ENCODE results near the gene REC8. TPM values are rescaled to one million over a fixed set of nuclear protein-coding genes. Genes with fewer than 3 reads are reported as not detected.
A peak's percentile ranks its signal among the peaks of the same experiment; 100 is the strongest.

Gene REC8
- total RNA-seq, 4 donors from 2014 or later, result 9.5 to 54.3 (median 42.1) TPM

GRCh38 chr14:24145690-24146452 is 26.0 kb upstream of the REC8 start:
- H3K4me1 ChIP-seq, result peaks cover 4 to 6% of the 10 kb centered on the region in 2 donors
- peak overlapping the region; percentile 90 to 92 for H3K27ac ChIP-seq
- no peaks in the 10 kb centered on the region for H3K36me3 ChIP-seq
- intact Hi-C loops (cut with DNase I; ENCODE audit: low total_unique reads), result no loop called here
- H3K4me3 ChIP-seq, result peak overlapping the region; percentile 84 to 95
- no peak for DNase-seq
- H3K27me3 ChIP-seq, result no peaks in the 10 kb centered on the region
- TF ChIP-seq, protein P1, sequence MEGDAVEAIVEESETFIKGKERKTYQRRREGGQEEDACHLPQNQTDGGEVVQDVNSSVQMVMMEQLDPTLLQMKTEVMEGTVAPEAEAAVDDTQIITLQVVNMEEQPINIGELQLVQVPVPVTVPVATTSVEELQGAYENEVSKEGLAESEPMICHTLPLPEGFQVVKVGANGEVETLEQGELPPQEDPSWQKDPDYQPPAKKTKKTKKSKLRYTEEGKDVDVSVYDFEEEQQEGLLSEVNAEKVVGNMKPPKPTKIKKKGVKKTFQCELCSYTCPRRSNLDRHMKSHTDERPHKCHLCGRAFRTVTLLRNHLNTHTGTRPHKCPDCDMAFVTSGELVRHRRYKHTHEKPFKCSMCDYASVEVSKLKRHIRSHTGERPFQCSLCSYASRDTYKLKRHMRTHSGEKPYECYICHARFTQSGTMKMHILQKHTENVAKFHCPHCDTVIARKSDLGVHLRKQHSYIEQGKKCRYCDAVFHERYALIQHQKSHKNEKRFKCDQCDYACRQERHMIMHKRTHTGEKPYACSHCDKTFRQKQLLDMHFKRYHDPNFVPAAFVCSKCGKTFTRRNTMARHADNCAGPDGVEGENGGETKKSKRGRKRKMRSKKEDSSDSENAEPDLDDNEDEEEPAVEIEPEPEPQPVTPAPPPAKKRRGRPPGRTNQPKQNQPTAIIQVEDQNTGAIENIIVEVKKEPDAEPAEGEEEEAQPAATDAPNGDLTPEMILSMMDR (IDR thresholded peaks at IDR 0.05), result no peak
- no peaks in the 10 kb centered on the region for H3K9me3 ChIP-seq

DNA sequence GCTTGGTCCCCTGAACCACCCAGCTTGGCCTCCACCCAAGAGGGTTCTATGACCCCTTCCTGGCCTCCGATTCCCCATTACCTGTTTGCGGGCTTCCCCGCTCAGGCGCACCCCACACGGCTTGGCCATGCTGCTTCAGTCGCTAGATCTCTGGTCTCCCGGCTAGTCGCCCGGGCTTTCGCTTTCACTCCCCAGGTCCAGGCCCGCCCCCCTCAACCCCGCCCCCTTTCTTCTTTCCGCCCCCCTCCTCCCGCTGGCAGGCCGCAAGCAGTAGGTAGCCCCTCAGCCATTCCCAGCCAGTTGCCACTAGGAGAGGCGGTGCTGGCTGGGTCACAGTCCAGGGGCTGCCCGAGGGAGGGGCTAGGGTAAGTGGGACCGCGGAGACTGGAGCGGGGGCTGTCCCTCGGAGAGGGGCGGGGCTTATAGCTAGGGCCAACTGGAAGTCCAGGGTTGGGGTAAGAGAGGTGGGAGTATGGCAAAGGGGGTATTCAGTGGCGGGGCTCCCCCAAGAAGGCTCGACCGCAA is 25.4 kb upstream of the REC8 start, which contains the start of gene PSME2:
Gene PSME2, minus strand, starts transcription at position 158 of the 525 bp plus-strand sequence. Its CDS starts 29 bp downstream, at position 129.
- intact Hi-C loops (cut with DNase I; ENCODE audit: low total_unique reads), result no loop called here
- peak; percentile 13 to 46 for TF ChIP-seq POLR2A (IDR thresholded peaks at IDR 0.05)
- TF ChIP-seq, protein P1 (IDR thresholded peaks at IDR 0.05), result no peak
- H3K9me3 ChIP-seq, result no peaks in the 10 kb centered on the region
- no peaks in the 10 kb centered on the region for H3K27me3 ChIP-seq
- peak; percentile 94 for DNase-seq
- H3K4me1 ChIP-seq, result peaks cover 4 to 6% of the 10 kb centered on the region in 2 donors
- H3K36me3 ChIP-seq, result no peaks in the 10 kb centered on the region
- peak within 1 kb of the TSS; percentile 90 to 92 for H3K27ac ChIP-seq
- H3K4me3 ChIP-seq, result peak within 1 kb of the TSS; percentile 84 to 95

DNA sequence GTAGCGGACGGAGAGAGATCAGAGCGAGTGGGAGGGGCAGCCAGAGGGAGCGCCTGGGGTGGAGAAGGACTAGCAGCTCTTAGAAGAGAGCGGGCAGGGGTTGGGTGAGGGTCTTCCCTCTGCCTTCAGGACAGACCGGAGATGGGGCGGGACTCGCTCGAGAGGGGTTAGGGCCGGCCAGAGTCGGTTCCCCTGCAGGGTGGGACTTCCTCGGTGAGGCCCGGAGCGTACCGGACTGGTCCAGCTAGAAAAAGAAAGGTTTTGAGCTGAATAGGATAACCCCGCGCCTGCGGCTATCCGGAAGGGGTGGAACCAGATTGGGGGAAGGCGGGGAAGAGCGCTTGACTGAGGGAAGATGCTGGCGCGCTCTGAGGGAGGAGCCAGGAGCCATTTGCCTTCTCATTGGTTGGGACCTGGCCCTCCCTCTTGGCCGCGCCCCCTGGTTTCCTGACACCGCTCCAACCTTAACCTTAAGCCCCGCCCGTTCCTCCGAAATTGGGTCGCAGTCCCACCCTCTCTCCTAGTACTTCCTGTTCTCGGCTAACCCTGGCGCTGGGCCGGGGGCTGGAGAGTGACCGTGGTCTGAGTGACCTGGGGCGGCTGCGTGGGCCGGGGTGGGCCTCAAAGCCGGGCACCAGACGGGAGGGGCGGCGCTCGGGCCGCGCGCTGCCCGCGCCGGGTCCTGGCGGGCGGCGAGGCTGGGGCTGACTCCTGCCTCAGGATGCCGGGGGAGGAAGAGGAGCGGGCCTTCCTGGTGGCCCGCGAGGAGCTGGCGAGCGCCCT is 24.7 kb upstream of the REC8 start, which contains the start of gene RNF31:
Gene RNF31, plus strand, starts transcription at position 521 of the 783 bp plus-strand sequence. Its CDS starts 201 bp downstream, at position 722.
- Histone ChIP-seq H3K27ac (peak within 1 kb of the TSS; percentile 90 to 92), H3K9me3 (no peaks in the 10 kb centered on the region), H3K36me3 (no peaks in the 10 kb centered on the region), H3K4me1 (peaks cover 4 to 6% of the 10 kb centered on the region in 2 donors), H3K27me3 (no peaks in the 10 kb centered on the region), H3K4me3 (peak within 1 kb of the TSS; percentile 84 to 95)
- TF ChIP-seq, protein P1 (IDR thresholded peaks at IDR 0.05), result peak in 1 of 4 experiments; percentile 5
- TF ChIP-seq POLR2A (IDR thresholded peaks at IDR 0.05), result peak; percentile 11 to 49
- intact Hi-C loops (cut with DNase I; ENCODE audit: low total_unique reads), result no loop called here
- DNase-seq, result peak; percentile 98 to 99

DNA sequence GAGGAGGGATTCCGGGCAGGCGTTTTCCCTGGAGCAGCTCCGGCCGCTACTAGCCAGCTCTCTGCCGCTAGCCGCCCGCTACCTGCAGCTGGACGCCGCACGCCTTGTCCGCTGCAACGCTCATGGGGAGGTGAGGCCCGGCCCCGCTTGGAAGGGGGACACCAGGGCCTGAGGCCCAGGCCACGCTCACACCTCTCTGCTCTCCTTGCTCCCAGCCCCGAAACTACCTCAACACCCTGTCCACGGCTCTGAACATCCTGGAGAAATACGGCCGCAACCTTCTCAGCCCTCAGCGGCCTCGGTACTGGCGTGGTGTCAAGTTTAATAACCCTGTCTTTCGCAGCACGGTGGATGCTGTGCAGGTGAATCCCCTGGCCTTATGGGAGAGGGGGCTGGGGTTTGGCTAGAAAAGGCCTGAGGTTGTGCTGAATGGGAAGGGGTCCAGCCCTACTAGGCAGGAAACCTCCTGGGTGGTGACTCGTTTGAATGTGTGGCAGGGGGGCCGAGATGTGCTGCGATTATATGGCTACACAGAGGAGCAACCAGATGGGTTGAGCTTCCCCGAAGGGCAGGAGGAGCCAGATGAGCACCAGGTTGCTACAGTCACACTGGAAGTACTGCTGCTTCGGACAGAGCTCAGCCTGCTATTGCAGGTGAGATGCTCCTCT is 24.0 kb upstream of the REC8 start:
- Histone ChIP-seq H3K4me1 (peaks cover 4 to 6% of the 10 kb centered on the region in 2 donors), H3K9me3 (no peaks in the 10 kb centered on the region), H3K27me3 (no peaks in the 10 kb centered on the region), H3K36me3 (no peaks in the 10 kb centered on the region), H3K27ac (peak overlapping the region; percentile 81 to 92), H3K4me3 (peak overlapping the region; percentile 84 to 95)
- DNase-seq, result no peak
- TF ChIP-seq, protein P1 (IDR thresholded peaks at IDR 0.05), result no peak
- TF ChIP-seq POLR2A (IDR thresholded peaks at IDR 0.05), result no peak
- intact Hi-C loops (cut with DNase I; ENCODE audit: low total_unique reads), result no loop called here

All from uterus (tissue), 4 donors.